Bronchial epithelial cell (primary cell): ENCODE results near the gene PSD2. TPM values are rescaled to one million over a fixed set of nuclear protein-coding genes. Genes with fewer than 3 reads are reported as not detected.

Experiments
- DNase-seq: peaks from one replicate; pipeline ENCODE4 v3.0.0-alpha.2; 2010; ENCODE audit warnings: low read depth
- FAIRE-seq: peaks from 2 replicates; lab custom pipeline; 2011; peaks lifted over from hg19 to GRCh38; lab: Jason Lieb, UNC
- H3K27me3 ChIP-seq: 2 replicates; pipeline ENCODE4 v1.5.1; 2011; ENCODE audit warnings: low read length; ENCODE audit not compliant: control insufficient read depth, insufficient read depth
- H3K36me3 ChIP-seq: 2 replicates; pipeline ENCODE4 v1.5.1; 2011; ENCODE audit warnings: low read length; ENCODE audit not compliant: control insufficient read depth, insufficient read depth
- H3K4me3 ChIP-seq: 2 replicates; pipeline ENCODE4 v1.5.1; 2011; ENCODE audit warnings: mild to moderate bottlenecking, low read depth, low read length, control low read depth
- CTCF ChIP-seq: IDR thresholded peaks from 2 replicates; pipeline ENCODE4 v1.5.1; 2011; ENCODE audit warnings: mild to moderate bottlenecking, moderate library complexity, low read length, control low read depth, inconsistent platforms; ENCODE audit not compliant: insufficient read depth, severe bottlenecking
- total RNA-seq: library from RNA; depleted of rRNA; stranded (reverse); fragments of >200 nt; gene quantifications from 2 replicates; pipeline ENCODE4 v1.2.1, GENCODE V29; 2014

PSD2 gene
- total RNA-seq, 1 donor from 2014 or later, result under 0.01 TPM

- no peaks in the 10 kb centered on the region for H3K27me3 ChIP-seq
- FAIRE-seq (no peak), DNase-seq (no peak)
- TF ChIP-seq CTCF, result no peak
- H3K4me3 ChIP-seq, result no peak overlapping the region
- H3K36me3 ChIP-seq, result no peaks in the 10 kb centered on the region
Measured at GRCh38 chr5:139880416-139881142, 85.0 kb downstream of the PSD2 start.

- FAIRE-seq, result no peak
- no peak for DNase-seq
- H3K36me3 ChIP-seq, result no peaks in the 10 kb centered on the region
- no peaks in the 10 kb centered on the region for H3K27me3 ChIP-seq
- H3K4me3 ChIP-seq, result no peak overlapping the region
- TF ChIP-seq CTCF, result no peak
Measured at GRCh38 chr5:139881143-139881733, 85.6 kb downstream of the PSD2 start.

- Histone ChIP-seq H3K27me3 (no peaks in the 10 kb centered on the region), H3K36me3 (no peaks in the 10 kb centered on the region), H3K4me3 (no peak overlapping the region)
- DNase-seq (no peak), FAIRE-seq (peak; percentile 13)
- TF ChIP-seq CTCF, result no peak
Measured at GRCh38 chr5:139882316-139882715, 86.7 kb downstream of the PSD2 start.

- no peaks in the 10 kb centered on the region for H3K27me3 ChIP-seq
- H3K36me3 ChIP-seq, result no peaks in the 10 kb centered on the region
- DNase-seq (no peak), FAIRE-seq (no peak)
- no peak overlapping the region for H3K4me3 ChIP-seq
- TF ChIP-seq CTCF, result no peak
Measured at GRCh38 chr5:139882961-139883539, 87.4 kb downstream of the PSD2 start.

GRCh38 chr5:139884144-139884543, 88.5 kb downstream of the PSD2 start:
- FAIRE-seq (no peak), DNase-seq (peak; percentile 16)
- no peak overlapping the region for H3K4me3 ChIP-seq
- TF ChIP-seq CTCF, result no peak
- no peaks in the 10 kb centered on the region for H3K27me3 ChIP-seq
- H3K36me3 ChIP-seq, result no peaks in the 10 kb centered on the region
